HG03521 (cell line): ENCODE measurements around the gene SLC7A9.

Source experiments
- ATAC-seq: cut with Tn5 transposase; IDR thresholded peaks from one replicate; pipeline ENCODE4 v1.9.1; 2021; ENCODE audit warnings: mild to moderate bottlenecking, moderate library complexity; ENCODE audit not compliant: unreplicated experiment

Gene SLC7A9

DNA sequence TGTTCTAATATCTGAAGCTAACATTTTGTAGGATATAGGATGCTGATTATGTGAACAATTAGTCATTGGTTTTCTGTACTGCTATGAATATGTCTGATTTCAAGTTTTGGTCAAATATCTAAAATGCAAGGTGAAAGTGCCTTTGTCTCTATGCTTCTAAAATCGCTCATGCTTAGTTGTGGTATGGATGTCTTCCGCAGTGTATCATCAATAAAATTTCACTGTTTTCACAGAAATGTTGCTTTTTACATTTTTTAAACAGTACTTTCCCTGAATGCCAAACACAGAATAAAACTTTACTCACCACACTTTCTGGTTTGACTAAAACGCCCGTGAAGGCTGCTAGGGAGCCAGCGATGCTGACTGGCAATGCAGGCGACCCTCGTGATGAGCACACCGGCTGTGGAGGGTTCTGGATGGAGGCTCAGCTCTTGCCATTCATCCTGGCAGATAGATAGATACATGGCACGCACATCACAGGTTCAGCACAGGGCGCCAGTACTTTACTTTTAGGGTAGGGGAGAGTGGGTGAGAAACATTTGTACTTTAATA lies 40.1 kb downstream of the SLC7A9 start:
- ATAC-seq: no peak

- ATAC-seq: no peak
Observed at GRCh38 chr19:32828643-32829344, 40.8 kb downstream of the SLC7A9 start.

- ATAC-seq: no peak
Observed at GRCh38 chr19:32828139-32828538, 41.4 kb downstream of the SLC7A9 start.

- no peak for ATAC-seq
Observed at GRCh38 chr19:32824916-32825608, 44.5 kb downstream of the SLC7A9 start.

GRCh38 chr19:32824191-32824751 lies 45.3 kb downstream of the SLC7A9 start:
- ATAC-seq: no peak

GRCh38 chr19:32823747-32824102 lies 45.8 kb downstream of the SLC7A9 start:
- no peak for ATAC-seq

GRCh38 chr19:32822916-32823746 lies 46.4 kb downstream of the SLC7A9 start:
- ATAC-seq: no peak

GRCh38 chr19:32819419-32820400 lies 49.9 kb downstream of the SLC7A9 start:
- no peak for ATAC-seq

DNA sequence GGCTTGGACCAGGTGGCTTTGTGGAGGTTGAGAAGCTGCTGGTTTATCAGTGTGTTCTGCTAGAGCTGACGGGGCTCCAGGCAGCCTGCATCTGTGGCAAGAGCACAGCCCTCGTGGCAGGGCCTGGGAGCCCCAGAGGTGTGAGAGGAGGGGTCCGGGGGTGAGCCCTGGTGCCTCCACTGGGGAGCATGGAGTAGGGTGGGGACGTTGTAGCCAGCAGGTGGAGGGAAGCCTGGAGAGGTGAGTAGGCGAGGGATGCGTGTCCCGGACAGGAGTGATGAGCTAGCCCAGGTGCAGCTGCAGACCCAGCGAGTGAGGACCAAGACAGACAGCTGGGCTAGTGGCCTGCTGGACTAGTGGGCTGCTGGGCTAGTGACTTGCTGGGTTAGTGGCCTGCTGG lies 51.0 kb downstream of the SLC7A9 start:
- no peak for ATAC-seq

DNA sequence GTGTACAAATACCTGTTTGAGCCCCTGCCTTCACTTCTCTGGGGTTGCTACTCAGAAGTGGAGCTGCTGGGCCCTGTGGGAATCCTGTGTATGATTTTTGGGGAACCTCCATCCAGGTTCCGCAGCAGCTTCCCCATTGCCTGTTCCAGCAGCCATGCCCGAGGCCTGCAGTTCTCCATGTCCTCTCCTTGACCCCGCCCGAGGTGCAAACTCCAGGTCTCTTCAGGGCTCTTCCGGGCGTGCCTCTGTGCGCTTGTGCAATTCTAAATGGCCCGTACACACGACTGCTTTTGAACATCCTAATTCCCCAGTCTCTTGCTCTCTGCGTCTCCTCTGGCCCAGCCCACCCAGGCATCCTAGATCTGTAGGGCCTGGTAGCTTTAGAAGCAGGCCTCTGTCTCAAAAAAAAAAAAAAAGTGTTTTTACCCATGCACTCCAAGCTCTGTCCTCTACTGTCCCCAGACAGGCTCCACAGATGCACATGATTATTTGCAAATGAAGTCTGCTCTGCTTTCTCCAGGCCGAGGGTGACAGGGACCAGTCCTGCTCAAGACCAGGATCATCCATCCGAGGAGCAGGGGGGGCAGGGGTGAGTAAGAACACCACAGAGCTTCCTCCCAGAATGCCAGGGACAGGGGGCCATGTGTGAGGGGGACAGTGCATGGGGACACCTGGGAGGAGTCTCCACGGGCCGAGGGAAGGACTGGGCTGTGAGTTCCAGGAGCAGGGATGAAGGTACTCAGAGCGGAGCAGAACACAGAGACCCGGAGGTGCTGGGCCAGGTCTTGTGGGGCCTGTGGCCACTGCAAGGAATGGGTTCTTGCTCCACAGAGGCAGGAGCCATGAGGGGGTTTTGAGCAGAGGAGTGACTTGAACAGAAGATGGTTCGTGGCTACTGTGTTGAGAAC lies 51.7 kb downstream of the SLC7A9 start:
- no peak for ATAC-seq

GRCh38 chr19:32816555-32817099 lies 52.9 kb downstream of the SLC7A9 start:
- no peak for ATAC-seq

- no peak for ATAC-seq
Observed at GRCh38 chr19:32814624-32815023, 54.9 kb downstream of the SLC7A9 start.

- no peak for ATAC-seq
Observed at GRCh38 chr19:32813862-32814425, 55.6 kb downstream of the SLC7A9 start.

- ATAC-seq: no peak
Observed at GRCh38 chr19:32812571-32812970, 57.0 kb downstream of the SLC7A9 start.

- no peak for ATAC-seq
Observed at GRCh38 chr19:32812036-32812435, 57.5 kb downstream of the SLC7A9 start.

GRCh38 chr19:32811151-32811550 lies 58.4 kb downstream of the SLC7A9 start:
- no peak for ATAC-seq

- no peak for ATAC-seq
Observed at GRCh38 chr19:32810452-32810851, 59.1 kb downstream of the SLC7A9 start.

GRCh38 chr19:32809754-32810153 lies 59.8 kb downstream of the SLC7A9 start:
- ATAC-seq: no peak
